MG63 (cell line): ENCODE data around the gene TLR7. TPM values are rescaled to one million over a fixed set of nuclear protein-coding genes. Genes with fewer than 3 reads are reported as not detected.

Experiments
- DNase-seq: peaks from one replicate; pipeline ENCODE4 v3.0.0-alpha.2; 2020
- H3K27me3 ChIP-seq: fragments of 250-450 bp; sonication (Bioruptor Pico); 2 replicates; pipeline ENCODE4 v1.5.1; 2020; ENCODE audit warnings: mild to moderate bottlenecking, moderate library complexity
- H3K36me3 ChIP-seq: fragments of 250-450 bp; sonication (Bioruptor Pico); 2 replicates; pipeline ENCODE4 v1.5.1; 2020; ENCODE audit warnings: mild to moderate bottlenecking, moderate library complexity
- H3K4me3 ChIP-seq: fragments of 250-450 bp; sonication (Bioruptor Pico); 2 replicates; pipeline ENCODE4 v1.5.1; 2020; ENCODE audit warnings: mild to moderate bottlenecking, moderate library complexity
- H3K9me3 ChIP-seq: fragments of 250-450 bp; sonication (Bioruptor Pico); 2 replicates; pipeline ENCODE4 v1.5.1; 2020; ENCODE audit warnings: mild to moderate bottlenecking, moderate library complexity
- total RNA-seq: library from RNA; depleted of rRNA; stranded (reverse); fragments of >200 nt; shearing (Covaris generic); gene quantifications from 2 replicates; pipeline ENCODE4 v1.2.3, GENCODE V29; 2014; ENCODE audit warnings: low replicate concordance; rRNA removed

TLR7 gene
- not detected in 2 replicates for total RNA-seq

GRCh38 chrX:12866451-12867377, at the start of gene TLR7:
Gene TLR7, plus strand, starts transcription at chrX:12867072. Its CDS starts 507 bp downstream, at chrX:12867579.
- H3K4me3 ChIP-seq: no peak within 1 kb of the TSS
- no peaks in the 10 kb centered on the region for H3K36me3 ChIP-seq
- H3K9me3 ChIP-seq: no peaks in the 10 kb centered on the region
- DNase-seq: no peak
- H3K27me3 ChIP-seq: no peaks in the 10 kb centered on the region

DNA sequence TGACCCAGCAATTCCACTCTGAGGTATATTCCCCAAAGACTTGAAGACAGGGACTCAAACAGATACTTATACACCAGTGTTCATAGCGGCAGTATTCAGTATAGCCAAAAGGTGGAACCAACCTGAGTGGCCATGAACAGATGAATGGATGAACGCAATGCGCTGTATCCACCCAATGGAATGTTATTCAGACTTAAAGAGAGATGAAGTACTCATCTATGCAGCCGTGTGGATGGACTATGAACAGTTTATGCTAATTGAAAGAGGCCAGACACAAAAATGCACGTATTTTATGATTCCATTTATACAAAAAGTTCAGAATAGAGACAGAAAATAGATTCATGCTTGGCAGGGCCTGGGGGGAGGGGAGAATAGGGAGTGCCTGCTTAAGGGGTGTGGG, 49.3 kb upstream of the TLR7 start:
- no peak for DNase-seq
- Histone ChIP-seq H3K36me3 (peaks cover 11% of the 10 kb centered on the region), H3K27me3 (no peaks in the 10 kb centered on the region), H3K4me3 (no peak overlapping the region), H3K9me3 (no peaks in the 10 kb centered on the region)

DNA sequence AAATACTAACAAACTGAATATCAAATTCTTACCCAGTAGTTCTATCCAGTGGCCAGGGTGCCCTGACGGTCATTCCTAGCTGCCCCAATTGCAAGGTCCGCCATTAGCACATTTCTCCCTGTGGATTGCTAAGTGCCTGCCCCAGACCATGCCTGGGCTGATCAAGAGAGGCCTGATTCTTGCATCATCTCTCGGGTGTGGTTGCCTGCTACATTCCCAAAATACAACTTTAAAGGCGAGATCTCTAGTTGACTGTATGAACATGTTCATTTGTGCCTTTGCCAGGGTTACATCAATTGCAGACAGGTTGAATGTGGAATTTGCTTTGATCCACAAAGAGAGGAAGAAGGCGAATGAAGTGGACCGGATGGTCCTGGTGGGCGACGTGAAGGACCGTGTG, 47.6 kb upstream of the TLR7 start:
- DNase-seq: no peak
- Histone ChIP-seq H3K9me3 (no peaks in the 10 kb centered on the region), H3K27me3 (no peaks in the 10 kb centered on the region), H3K4me3 (no peak overlapping the region), H3K36me3 (peaks cover 11% of the 10 kb centered on the region)

DNA sequence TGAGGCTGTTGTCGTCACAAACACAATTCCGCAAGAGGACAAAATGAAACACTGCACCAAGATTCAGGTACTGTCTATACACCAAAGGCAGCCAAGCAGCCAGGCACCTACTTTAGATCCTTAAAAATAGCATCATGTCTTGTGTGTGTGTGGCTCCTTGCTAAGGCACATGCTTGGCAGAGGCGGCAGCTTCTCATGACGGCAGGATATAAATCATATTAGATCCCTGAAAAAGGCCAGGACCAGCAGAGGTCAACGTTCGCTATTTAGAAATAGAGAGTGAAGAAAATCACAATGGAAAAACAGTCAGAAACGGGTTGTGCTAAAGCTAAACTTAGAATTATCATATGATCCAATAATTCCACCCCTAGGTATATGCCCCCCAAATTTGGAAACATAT, 46.1 kb upstream of the TLR7 start:
- H3K9me3 ChIP-seq: no peaks in the 10 kb centered on the region
- peaks cover 15% of the 10 kb centered on the region for H3K36me3 ChIP-seq

GRCh38 chrX:12824944-12825343, 41.9 kb upstream of the TLR7 start:
- DNase-seq: no peak
- Histone ChIP-seq H3K9me3 (no peaks in the 10 kb centered on the region), H3K27me3 (no peaks in the 10 kb centered on the region), H3K36me3 (peaks cover 12% of the 10 kb centered on the region), H3K4me3 (no peak overlapping the region)

More for the DNA sequence above, 46.1 kb upstream of the TLR7 start:
- Histone ChIP-seq H3K4me3 (no peak overlapping the region), H3K27me3 (no peaks in the 10 kb centered on the region)
- no peak for DNase-seq

GRCh38 chrX:12825801-12826200, 41.1 kb upstream of the TLR7 start:
- H3K27me3 ChIP-seq: no peaks in the 10 kb centered on the region
- no peak for DNase-seq
- no peak overlapping the region for H3K4me3 ChIP-seq
- peaks cover 12% of the 10 kb centered on the region for H3K36me3 ChIP-seq
- no peaks in the 10 kb centered on the region for H3K9me3 ChIP-seq

DNA sequence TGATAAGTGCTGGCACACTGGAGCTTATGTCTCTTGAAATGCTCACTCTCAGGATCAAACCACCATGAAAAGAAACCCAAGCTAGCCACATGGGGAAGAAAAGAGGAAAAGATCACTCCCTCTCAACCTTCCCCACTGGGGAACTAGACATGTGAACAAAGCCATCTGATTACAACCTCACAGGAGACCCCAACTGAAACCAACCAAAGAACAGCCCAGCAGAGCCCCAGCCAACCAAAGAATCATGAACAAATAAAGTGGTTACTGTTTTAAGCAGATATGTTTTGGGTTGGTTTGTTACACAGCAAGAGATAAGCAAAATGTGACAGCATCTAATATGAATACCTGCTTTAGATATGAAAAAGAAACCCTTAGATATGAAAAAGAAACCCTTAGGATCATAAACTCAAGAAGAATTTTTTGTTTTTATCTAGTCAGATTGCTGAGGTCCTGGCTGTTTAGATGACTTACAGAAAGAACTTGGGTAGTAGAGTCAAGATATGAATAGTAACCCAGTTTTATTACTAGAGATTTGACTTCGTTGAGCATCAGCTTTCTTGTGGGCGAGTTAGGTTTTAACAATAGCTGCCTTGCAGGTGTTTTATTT, 23.7 kb upstream of the TLR7 start:
- DNase-seq: no peak
- Histone ChIP-seq H3K4me3 (no peak overlapping the region), H3K9me3 (no peaks in the 10 kb centered on the region), H3K27me3 (no peaks in the 10 kb centered on the region), H3K36me3 (no peaks in the 10 kb centered on the region)

GRCh38 chrX:12843668-12844279, 23.1 kb upstream of the TLR7 start:
- Histone ChIP-seq H3K4me3 (no peak overlapping the region), H3K36me3 (no peaks in the 10 kb centered on the region)
- no peak for DNase-seq

GRCh38 chrX:12844319-12844718, 22.6 kb upstream of the TLR7 start:
- no peak overlapping the region for H3K4me3 ChIP-seq
- H3K36me3 ChIP-seq: no peaks in the 10 kb centered on the region
- no peaks in the 10 kb centered on the region for H3K27me3 ChIP-seq
- DNase-seq: no peak
- H3K9me3 ChIP-seq: no peaks in the 10 kb centered on the region

More at GRCh38 chrX:12843668-12844279, 23.1 kb upstream of the TLR7 start:
- Histone ChIP-seq H3K27me3 (no peaks in the 10 kb centered on the region), H3K9me3 (no peaks in the 10 kb centered on the region)

DNA sequence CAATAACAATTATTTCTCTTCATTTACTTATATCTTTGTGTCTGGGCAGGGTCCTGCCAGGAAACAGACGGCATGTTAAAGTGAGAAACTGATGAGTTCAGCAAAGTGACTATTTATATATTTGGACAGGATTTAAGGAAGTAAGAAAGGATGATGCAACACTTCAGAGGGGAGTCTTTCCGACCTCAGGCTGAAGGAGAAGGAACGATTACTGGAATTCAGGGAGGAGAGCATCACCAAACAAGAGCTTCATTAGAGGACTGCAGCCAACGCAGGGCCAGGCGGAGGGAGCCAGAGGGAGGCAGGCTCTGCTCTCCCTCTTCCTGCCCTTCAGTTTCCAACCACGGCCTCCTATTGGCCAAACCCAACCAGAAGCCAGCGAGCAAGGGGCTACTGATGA, 1.5 kb upstream of the TLR7 start:
- no peaks in the 10 kb centered on the region for H3K36me3 ChIP-seq
- no peaks in the 10 kb centered on the region for H3K9me3 ChIP-seq
- no peak for DNase-seq
- no peak overlapping the region for H3K4me3 ChIP-seq
- H3K27me3 ChIP-seq: no peaks in the 10 kb centered on the region

DNA sequence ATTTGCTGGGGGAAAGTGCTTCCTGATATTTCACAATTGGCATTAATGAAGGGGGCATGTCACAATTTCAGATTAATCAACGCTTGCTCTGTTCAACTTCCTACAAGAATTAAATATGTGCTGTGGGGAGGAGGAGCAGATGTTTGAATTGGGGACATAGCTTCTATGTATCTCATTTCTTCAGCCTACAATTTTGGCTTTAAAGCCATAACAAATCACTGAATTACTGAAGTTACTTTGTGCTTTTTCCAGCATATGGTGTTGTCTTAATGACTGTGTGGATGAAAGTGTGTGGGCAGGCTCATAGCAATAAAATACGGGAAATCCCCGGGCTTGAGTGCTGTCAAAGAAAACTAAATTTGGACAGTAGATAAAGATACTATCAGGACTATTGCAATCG, 813 bp downstream of the TLR7 start:
- no peaks in the 10 kb centered on the region for H3K36me3 ChIP-seq
- H3K27me3 ChIP-seq: no peaks in the 10 kb centered on the region
- no peak for DNase-seq
- no peaks in the 10 kb centered on the region for H3K9me3 ChIP-seq
- no peak overlapping the region for H3K4me3 ChIP-seq

- no peaks in the 10 kb centered on the region for H3K36me3 ChIP-seq
- no peaks in the 10 kb centered on the region for H3K9me3 ChIP-seq
- no peak for DNase-seq
- H3K4me3 ChIP-seq: no peak overlapping the region
- no peaks in the 10 kb centered on the region for H3K27me3 ChIP-seq
Observed at GRCh38 chrX:12868747-12869146, 1.9 kb downstream of the TLR7 start.

GRCh38 chrX:12871257-12871656, 4.4 kb downstream of the TLR7 start:
- DNase-seq: no peak
- no peaks in the 10 kb centered on the region for H3K9me3 ChIP-seq

GRCh38 chrX:12872741-12873140, 5.9 kb downstream of the TLR7 start:
- no peak overlapping the region for H3K4me3 ChIP-seq
- H3K9me3 ChIP-seq: no peaks in the 10 kb centered on the region
- DNase-seq: no peak
- H3K36me3 ChIP-seq: no peaks in the 10 kb centered on the region
- H3K27me3 ChIP-seq: no peaks in the 10 kb centered on the region

More at GRCh38 chrX:12871257-12871656, 4.4 kb downstream of the TLR7 start:
- Histone ChIP-seq H3K36me3 (no peaks in the 10 kb centered on the region), H3K4me3 (no peak overlapping the region), H3K27me3 (no peaks in the 10 kb centered on the region)

GRCh38 chrX:12874581-12874980, 7.7 kb downstream of the TLR7 start:
- DNase-seq: no peak
- H3K36me3 ChIP-seq: no peaks in the 10 kb centered on the region
- H3K4me3 ChIP-seq: no peak overlapping the region
- H3K9me3 ChIP-seq: no peaks in the 10 kb centered on the region
- no peaks in the 10 kb centered on the region for H3K27me3 ChIP-seq

GRCh38 chrX:12877386-12877785, 10.5 kb downstream of the TLR7 start:
- Histone ChIP-seq H3K4me3 (no peak overlapping the region), H3K36me3 (no peaks in the 10 kb centered on the region), H3K9me3 (no peaks in the 10 kb centered on the region), H3K27me3 (no peaks in the 10 kb centered on the region)
- DNase-seq: no peak

DNA sequence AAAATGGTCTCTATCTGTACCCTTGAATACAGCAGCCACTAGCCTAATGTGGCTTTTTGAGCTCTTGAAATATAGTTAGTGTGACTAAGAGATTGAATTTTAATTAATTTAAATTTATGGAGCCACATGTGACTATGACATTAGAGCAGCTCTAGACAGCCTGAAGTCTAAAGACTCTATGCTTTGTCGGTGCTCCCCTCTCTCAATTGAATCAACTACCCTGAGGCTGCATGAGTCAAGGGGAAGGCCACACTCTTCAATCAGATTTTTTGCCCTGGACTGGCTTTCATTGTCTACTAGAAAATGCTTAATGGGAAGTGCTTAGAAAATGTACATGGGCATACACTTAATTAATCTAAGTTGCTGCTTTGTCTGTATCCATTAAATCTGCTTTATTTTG, 11.7 kb downstream of the TLR7 start:
- no peak for DNase-seq
- no peaks in the 10 kb centered on the region for H3K36me3 ChIP-seq
- no peaks in the 10 kb centered on the region for H3K27me3 ChIP-seq
- H3K9me3 ChIP-seq: no peaks in the 10 kb centered on the region
- H3K4me3 ChIP-seq: no peak overlapping the region
